Panc1 (cell line): ENCODE measurements around the gene DGKD.

Experiments used
- CTCF ChIP-seq: fragments of 450-650 bp; IDR thresholded peaks from 2 replicates; pipeline ENCODE4 v1.5.1; 2017; ENCODE audit warnings: mild to moderate bottlenecking
- POLR2AphosphoS5 ChIP-seq: IDR thresholded peaks from 2 replicates; pipeline ENCODE4 v1.6.1; 2012; ENCODE audit warnings: mild to moderate bottlenecking, low read depth, low read length, moderate library complexity
- REST ChIP-seq, 2 experiments: IDR thresholded peaks; 2 replicates each; pipeline ENCODE4 v1.6.1; 2011 to 2012; ENCODE audit warnings: low read depth in 2 of 2, control low read depth in 1 of 2, low read length in 1 of 2, mild to moderate bottlenecking in 1 of 2, moderate library complexity in 1 of 2; ENCODE audit not compliant: insufficient read depth in 1 of 2

GRCh38 chr2:233349005-233349998, 5.0 kb upstream of the DGKD start:
- TF ChIP-seq CTCF (no peak), POLR2AphosphoS5 (peak; percentile 82), REST (IDR thresholded peaks at IDR 0.05; ENCODE audit: insufficient read depth in 1 of 2, low read depth in 2 of 2, low read length in 1 of 2) (0 out of 4 replicates have a peak, but pooled peaks of 1 of the 2 experiments have one; percentile 14)
